ENCODE measurements around the gene SERPINB7.

SERPINB7 gene

DNA sequence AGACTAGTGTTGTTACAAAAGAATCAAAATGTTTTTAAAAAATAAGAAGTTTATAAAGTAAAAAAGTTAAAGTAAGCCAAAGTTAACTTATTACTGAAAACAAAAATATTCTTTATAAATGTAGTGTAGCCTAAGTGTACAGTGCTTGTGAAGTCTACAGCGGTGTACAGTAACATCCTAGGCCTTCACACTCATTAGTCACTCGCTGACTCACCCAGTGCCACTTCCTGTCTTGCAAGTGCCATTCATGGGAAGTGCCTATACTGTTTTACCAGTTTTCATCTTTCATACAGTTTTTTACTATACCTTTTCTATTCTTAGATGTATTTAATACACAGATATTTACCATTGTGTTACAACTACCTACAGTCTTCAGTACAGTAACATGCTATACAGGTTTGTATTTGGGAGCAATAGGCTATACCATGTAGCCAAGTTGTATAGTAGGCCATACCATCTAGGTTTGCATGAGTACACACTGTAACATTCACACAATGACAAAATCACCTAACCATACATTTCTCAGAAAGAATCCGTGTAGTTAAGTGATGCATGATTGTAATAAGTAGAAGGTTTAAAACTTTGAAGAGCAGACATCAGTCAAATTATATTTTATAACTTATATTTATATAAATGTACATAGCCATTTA lies 13.4 kb downstream of the SERPINB7 start:
- DNase-seq, result peak; percentile 44

DNA sequence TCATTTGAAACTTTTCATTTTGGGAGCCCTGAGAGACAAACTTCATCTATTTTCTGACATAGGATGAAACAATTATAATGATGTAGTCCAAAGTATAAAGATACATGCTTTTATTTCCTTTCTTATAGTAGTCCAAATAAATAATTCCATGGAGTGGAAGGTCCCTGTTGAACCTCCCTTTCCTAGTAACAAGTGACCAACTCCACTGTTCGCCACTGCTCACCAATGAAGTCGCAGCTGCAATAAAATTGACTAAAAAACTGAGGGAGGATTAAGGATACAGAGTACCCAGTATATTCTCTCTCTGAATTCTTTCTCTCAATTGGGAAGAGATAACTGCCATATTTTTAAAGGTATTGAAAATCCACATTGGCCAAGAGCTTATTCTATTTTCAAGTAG lies 14.1 kb downstream of the SERPINB7 start:
- DNase-seq, result no peak

GRCh38 chr18:63795606-63796005 lies 20.4 kb downstream of the SERPINB7 start:
- no peak for DNase-seq

DNA sequence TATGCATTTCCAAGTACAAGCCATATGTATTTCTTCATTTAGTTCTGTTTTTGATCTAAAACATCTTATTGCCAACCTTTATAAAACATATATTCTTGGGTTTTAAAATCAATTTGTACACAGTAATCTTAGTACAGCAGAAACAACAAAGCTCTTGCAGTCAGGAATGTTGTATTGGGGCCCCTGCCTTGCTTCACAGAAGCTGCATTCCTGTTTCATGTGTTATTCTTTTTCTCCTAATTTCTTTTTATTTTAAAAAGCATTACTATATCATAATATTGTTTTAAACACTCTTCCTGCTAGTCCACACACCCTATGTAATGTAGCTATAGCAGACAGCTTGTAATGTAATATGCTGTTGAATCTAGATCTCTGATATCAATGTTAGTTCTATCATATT lies 24.0 kb downstream of the SERPINB7 start:
- no peak for DNase-seq

- DNase-seq, result no peak
Measured at GRCh38 chr18:63801343-63801742, 26.1 kb downstream of the SERPINB7 start.

- no peak for DNase-seq
Measured at GRCh38 chr18:63808125-63808524, 32.9 kb downstream of the SERPINB7 start.

- no peak for DNase-seq
Measured at GRCh38 chr18:63817441-63818051, 42.3 kb downstream of the SERPINB7 start.

- no peak for DNase-seq
Measured at GRCh38 chr18:63818212-63818611, 43.0 kb downstream of the SERPINB7 start.

DNA sequence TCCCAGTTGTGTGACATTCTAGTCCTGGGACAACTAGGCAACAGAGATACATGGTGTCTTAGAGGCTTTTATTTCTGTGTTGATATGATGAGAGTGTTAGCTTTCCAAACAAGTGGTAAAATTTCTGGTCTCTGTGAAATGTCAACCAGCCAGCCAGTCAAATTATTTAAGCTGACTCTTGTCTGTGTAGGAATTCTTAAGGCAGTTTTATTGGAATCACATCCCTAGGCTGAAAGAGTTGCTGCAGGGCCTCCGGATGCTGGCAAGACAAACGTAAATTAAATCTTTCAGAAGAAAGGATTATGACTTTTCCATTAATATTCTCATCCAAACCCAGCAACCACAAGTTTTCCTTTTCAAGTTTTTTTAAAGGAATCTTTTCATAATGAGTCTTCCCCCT lies 44.6 kb downstream of the SERPINB7 start:
- no peak for DNase-seq

DNA sequence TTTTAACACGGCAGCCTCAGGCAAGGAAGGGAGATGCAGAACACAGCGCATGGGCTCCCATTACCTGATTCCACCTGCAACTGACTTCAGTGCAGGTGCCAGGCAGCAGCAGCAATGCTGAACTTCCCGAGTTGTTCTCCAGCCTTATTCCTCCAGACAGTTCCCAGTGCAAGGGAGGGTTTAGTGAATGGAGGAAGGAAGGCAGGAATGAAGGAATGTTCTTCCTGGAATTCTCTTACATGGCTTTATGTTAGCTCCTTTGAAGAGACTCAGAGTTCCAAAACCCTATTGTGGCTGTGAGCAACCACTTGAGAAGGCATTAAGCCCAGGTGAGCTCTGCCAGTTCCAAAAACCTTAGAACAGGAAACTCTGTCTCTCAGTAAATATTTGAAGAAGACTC lies 45.5 kb downstream of the SERPINB7 start:
- DNase-seq, result no peak

DNA sequence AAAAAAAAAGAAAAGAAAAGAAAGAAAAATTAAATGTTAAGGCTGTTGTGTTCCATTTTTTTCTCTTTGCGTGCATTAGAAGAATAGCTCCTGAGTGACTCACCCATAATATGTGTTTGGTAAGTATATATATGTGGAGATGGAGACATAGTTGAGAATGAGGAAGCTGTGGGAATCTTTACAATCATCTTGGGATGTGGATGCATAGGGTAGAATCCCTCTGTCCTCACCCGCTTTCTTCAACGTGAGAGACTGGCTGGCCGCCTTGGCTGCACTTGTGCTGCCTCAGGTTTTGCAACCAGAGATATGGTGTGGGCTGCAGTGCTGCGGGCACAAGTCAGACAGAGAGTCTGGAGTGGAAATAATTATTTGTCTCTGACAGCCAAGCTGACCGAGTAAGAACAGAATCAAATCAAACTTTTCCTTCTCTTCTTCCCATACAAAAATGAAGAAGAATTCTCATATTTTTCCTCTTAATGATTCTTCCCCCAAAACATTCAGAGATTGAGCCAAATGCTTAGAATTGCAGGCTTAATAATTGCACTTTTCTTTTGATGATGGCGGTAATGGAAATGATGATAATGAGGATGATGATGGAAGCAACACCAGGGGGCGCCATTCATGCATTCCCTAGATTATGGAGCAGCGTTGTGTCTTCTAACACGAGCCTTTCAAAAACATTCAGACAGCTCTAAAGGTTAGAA lies 48.5 kb downstream of the SERPINB7 start:
- no peak for DNase-seq

DNA sequence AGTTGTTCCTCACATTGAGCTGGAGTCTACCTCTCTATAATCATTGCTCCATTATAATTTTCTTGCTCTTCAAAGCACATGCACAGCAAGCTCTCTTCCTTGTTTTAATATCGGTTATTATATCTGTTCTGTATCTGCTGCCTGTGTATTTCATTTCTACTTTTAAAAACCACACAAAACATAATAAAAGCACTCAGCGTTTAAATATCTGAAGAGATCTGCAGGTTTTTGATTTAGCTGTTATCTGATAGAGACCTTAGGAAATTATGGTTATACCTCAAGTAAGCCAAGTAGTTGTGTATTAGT lies 49.0 kb downstream of the SERPINB7 start:
- DNase-seq, result no peak

- no peak for DNase-seq
Measured at GRCh38 chr18:63828120-63828519, 52.9 kb downstream of the SERPINB7 start.

- no peak for DNase-seq
Measured at GRCh38 chr18:63828656-63829055, 53.4 kb downstream of the SERPINB7 start.

DNA sequence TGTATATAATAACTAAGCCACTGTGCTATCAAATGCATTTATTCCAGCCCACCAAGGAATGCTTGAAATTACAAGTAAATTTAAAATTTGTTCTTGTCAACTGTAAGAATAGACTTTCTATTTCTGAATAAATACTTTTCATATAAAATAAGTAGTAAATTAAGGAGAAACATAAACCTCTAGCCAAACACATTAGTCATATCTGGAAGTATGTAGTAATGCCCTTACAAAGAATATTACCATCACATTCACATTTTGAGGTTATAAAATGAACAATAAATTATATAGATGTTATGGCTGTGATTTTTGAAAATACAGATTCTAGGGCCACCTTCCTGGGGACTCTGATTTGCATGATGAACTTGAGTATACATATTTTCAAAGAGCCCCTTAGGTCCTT lies 54.7 kb downstream of the SERPINB7 start:
- DNase-seq, result no peak

DNA sequence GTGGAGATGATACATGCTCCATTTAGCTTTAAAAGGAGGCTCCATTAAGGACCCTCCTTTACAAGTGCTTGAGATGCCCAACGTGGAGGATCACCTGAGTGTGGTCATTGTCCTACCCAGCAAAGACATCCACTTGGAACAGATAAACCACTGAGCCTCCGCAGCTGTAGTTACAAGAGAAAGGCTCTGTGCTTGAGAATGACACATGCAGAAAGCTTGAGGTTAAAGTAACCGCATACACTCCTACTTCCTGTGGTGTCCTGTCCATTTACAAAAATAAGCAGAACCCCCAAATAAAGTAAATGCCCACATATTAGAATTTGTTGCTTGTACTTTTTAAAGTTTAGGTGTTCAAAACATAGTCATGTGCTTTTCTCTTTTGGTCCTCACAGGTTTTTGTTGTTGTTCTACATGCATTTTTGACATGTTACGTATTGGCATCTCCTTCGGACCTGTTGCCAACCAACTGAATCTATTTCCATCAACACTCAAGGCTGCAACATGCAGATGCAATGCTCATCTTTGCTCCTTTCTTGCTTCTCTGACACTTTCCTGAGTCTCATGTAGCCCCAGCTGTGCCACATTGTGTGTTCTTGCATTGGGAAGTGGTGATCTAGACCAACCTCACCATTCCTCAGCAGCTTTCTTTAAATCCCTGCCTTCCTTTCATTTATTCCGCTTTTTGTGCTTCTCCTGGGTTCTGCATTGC lies 56.0 kb downstream of the SERPINB7 start:
- DNase-seq, result no peak

DNA sequence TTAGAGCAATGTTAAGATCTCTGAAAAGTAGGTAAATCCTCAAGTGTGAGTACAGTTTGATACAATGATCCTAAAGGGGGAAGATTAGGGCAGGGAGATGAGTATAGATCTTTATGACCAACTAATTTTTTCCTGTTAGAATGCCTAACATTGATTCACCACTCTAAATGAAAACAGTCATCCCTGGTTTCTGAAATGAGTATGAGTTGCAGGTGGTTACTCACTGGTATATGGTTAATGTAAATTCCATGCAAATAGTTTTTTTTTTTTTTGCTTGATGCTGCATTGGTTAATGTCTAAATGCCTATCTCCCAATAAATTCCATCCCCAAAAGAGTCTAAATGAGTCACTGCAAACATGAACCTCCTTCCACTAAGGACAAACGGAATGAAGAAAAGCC lies 57.3 kb downstream of the SERPINB7 start:
- no peak for DNase-seq

DNA sequence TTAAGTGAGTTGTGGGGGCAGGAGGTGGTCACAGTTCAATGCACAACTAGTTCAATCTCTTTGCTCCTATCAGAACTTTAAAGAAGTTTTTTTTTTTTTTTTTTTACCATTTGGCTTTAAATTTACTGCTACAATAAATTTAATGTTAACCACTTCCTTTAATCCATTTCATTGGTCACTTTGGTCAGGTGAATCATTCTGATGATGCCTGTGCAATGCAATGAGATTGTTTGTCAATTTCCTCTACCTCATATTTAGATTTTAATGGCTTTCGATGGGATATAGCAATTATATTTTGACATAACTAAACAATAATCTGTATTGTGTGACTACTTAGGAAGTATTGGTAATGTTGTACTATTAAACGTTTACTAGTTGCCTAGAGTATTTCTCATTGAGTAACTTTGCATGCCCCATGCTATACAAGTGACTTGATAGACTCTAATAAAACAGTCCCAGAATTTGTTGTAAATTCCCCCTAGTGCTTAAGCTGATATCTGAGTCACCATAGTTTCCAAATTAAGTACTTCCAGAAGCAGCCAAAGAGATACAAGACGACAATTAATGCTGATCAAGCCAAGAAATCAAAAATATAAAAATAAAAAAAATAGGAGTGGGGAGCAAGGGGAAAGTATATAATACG lies 59.4 kb downstream of the SERPINB7 start:
- no peak for DNase-seq

DNA sequence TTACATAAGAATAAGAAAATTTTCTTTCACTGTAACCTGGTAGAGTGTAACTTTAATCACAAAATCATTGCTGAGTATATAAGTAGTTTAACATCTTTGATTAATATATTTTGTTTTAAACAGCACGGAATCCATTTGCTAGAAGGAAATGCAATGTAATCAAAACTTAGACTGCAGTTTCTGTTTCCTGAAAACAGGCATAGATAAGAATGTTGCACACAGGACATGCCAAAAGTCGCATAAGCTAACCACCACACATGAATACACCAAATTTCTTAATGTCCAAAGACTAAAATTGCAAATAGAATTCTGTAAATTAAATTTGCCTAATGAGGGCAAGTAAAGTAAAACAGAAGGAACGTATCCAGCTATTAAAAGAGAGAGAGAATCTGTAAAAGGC lies 61.2 kb downstream of the SERPINB7 start:
- no peak for DNase-seq

GRCh38 chr18:63837590-63837989 lies 62.4 kb downstream of the SERPINB7 start:
- no peak for DNase-seq

GRCh38 chr18:63843008-63843407 lies 67.8 kb downstream of the SERPINB7 start:
- DNase-seq, result no peak

DNA sequence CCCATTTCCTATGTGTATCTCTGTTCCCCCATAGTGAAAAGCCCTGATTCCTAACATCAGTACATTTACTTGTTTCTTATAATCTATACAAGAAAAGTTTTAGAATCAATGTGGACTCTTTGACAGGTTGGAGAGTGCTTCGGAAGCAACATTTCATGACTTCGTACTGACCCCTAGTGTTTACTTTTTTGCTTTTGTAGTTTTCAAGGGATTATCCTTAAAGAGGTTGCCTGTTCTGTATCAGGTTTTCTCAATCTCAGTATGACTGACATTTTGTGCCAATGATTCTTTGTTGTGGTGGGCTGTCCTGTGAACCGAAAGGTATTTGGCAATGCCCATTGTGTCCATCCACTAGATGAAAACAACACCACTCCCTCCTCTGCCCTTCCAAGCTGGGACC lies 69.0 kb downstream of the SERPINB7 start:
- no peak for DNase-seq

DNA sequence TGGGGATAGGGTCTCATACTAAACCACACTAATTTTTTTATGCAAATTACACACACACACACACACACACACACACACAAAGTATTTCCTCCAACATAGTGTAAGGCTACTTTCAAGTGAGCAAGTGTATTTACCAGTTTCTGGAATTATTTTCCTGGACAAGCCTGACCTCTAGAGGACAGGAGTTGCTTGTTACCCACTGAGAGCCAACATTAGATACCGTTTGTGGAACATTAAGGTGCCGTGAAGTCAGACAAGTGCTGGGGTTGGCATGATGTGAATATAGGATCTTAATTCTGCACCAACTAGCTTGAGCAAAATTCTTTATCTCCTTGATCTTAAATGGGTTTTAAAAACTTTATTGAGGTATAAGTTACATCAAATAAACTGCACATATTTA lies 72.9 kb downstream of the SERPINB7 start:
- DNase-seq, result no peak

DNA sequence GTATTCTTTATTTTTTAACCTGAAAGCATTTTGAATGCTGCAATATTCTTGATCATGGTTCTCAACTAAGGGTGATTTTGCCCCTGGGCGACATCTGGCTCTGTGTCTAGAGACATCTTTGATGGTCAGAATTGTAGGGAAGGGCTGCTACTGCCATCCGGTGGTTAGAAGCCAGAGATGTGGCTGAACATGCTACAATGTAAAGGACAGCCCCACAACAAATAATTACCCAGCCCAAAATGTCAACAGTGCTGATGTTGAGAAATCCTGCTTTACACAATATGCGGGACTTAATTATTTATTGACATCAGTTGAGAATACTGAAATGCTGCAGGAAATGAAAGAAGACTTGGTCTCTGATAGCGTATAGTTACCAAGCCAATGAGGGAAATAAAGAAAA lies 74.8 kb downstream of the SERPINB7 start:
- no peak for DNase-seq

All from stimulated activated naive CD4-positive, alpha-beta T cell treated with Interleukin-2 at 50 U/mL for 16 hours (primary cell).